ENCODE data around the gene FAM204A.

FAM204A gene

DNA sequence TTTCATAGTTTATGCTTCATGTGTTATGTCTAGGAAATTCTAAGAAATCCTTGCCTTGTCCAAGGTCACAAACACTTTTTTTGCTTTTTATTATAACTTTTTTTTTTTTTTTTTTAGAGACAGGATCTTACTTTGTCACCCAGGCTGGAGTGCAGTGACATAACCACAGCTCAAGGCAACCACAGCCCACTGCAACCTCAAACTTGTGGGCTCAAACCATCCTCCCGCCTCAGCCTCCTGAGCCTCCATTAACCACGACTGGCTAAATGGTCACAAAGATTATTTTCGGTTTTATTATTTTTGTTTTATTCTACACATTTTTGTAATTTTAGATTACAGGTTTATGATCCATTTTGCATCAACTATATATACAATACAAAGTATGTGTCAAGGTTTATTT lies 7.1 kb upstream of the FAM204A start:
- no peak for DNase-seq
- H3K36me3 Mint-ChIP-seq (ENCODE audit: insufficient read depth), result no peaks in the 10 kb centered on the region
- peak; percentile 54 for ATAC-seq (replicated peaks)
- peaks cover 16 to 29% of the 10 kb centered on the region in 2 donors for H3K27me3 Mint-ChIP-seq
- no peak overlapping the region for H3K4me3 Mint-ChIP-seq
- no peaks in the 10 kb centered on the region for H3K9me3 Mint-ChIP-seq
- no peaks in the 10 kb centered on the region for H3K4me1 Mint-ChIP-seq (ENCODE audit: low read depth in 2 of 2)
- no peak overlapping the region for H3K27ac Mint-ChIP-seq

DNA sequence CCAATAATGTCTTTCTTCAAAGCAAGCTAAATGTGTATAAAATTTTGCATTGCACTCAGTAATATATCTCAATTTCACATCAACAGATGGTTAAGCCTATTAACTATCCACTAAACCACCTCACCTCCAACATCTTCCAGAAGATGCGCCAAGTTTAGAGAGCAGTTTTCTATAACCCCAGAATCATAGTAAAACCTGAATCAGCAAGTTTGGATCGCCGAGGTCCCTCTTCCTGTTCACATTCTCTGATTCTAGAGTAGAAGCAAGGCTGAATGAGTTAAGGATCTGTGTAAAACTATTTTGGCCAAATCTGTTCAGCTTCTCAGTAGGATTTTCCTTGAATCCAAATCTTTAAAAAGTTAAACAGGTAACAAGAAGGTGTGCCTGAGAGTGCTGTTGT lies 1.4 kb upstream of the FAM204A start:
- peak overlapping the region; percentile 90 for H3K27ac Mint-ChIP-seq
- ATAC-seq (replicated peaks) (no peak), DNase-seq (no peak)
- H3K4me3 Mint-ChIP-seq, result peak overlapping the region in 1 of 2 donors; percentile 81
- H3K36me3 Mint-ChIP-seq (ENCODE audit: insufficient read depth), result peaks cover 23% of the 10 kb centered on the region
- H3K9me3 Mint-ChIP-seq, result no peaks in the 10 kb centered on the region
- peaks cover 19 to 20% of the 10 kb centered on the region in 2 donors for H3K4me1 Mint-ChIP-seq (ENCODE audit: low read depth in 2 of 2)
- H3K27me3 Mint-ChIP-seq, result no peaks in the 10 kb centered on the region

DNA sequence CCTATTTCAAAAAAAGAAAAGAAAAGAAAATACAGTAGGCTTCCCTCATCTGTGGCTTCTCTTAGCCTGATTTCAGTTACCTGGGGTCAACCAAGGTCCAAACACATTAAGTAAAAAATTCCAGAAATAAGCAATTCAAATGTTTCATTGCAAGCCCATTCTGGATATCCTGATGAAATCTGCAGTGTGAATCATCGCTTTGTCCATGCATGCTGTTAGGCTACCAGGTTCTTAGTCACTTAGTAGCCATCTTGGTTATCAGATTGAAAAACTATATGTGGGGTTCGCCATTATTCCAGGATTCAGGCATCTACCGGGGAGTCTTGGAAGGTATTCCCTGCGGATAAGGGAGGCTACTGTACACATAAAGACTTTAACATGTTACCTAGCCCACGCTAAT lies 991 bp upstream of the FAM204A start:
- no peaks in the 10 kb centered on the region for H3K27me3 Mint-ChIP-seq
- peak overlapping the region; percentile 81 to 84 for H3K4me3 Mint-ChIP-seq
- H3K9me3 Mint-ChIP-seq, result no peaks in the 10 kb centered on the region
- peak overlapping the region; percentile 90 for H3K27ac Mint-ChIP-seq
- H3K4me1 Mint-ChIP-seq (ENCODE audit: low read depth in 2 of 2), result peaks cover 19 to 24% of the 10 kb centered on the region in 2 donors
- ATAC-seq (replicated peaks), result no peak
- no peak for DNase-seq
- peaks cover 26% of the 10 kb centered on the region for H3K36me3 Mint-ChIP-seq (ENCODE audit: insufficient read depth)

DNA sequence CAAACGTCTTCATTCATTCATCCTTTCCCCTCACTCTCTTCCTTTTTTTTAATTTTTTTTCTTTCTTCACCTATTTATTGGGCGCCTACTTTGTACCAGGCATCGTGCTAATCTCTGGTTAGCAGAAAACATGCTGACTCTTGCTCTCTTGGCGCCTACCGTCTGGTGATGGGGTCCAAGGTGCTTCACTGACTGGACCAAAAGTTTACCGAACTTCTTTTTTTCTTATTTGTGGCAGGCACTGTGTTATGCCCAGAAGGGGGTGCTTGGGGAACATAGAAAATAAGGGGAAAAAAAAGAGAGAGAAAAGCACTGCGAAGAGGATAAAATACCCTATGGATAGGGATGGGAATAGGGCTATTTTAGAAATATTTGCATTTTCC lies 505 bp upstream of the FAM204A start:
- ATAC-seq (replicated peaks) (no peak), DNase-seq (no peak)
- H3K27me3 Mint-ChIP-seq, result no peaks in the 10 kb centered on the region
- no peaks in the 10 kb centered on the region for H3K9me3 Mint-ChIP-seq
- peaks cover 26% of the 10 kb centered on the region for H3K36me3 Mint-ChIP-seq (ENCODE audit: insufficient read depth)
- peaks cover 20 to 29% of the 10 kb centered on the region in 2 donors for H3K4me1 Mint-ChIP-seq (ENCODE audit: low read depth in 2 of 2)
- H3K4me3 Mint-ChIP-seq, result peak overlapping the region; percentile 81 to 84
- H3K27ac Mint-ChIP-seq, result peak overlapping the region; percentile 90

DNA sequence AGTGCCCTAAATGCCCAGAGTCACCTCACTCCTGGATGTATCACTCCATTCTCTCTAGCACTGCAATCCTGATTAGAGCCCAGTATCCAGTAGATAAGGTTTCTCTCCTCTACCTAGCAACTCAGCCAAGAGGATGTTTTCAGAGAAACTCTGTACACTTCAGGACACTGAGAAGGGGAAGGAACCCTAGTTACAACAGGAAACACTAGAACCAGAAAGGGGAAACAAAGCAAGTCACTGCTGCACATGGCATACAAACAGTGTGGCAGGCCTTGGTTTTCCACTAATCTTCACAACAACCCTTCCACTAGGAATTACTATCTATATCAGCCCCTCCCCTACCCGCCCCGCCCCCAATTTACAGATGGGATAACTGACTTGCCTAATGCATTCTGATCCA lies 1.6 kb downstream of the FAM204A start:
- Mint-ChIP-seq H3K27me3 (no peaks in the 10 kb centered on the region), H3K4me3 (peak overlapping the region; percentile 81 to 84), H3K4me1 (ENCODE audit: low read depth in 2 of 2) (peaks cover 20 to 33% of the 10 kb centered on the region in 2 donors), H3K9me3 (no peaks in the 10 kb centered on the region), H3K27ac (no peak overlapping the region), H3K36me3 (ENCODE audit: insufficient read depth) (peaks cover 36% of the 10 kb centered on the region)
- no peak for DNase-seq
- no peak for ATAC-seq (replicated peaks)

DNA sequence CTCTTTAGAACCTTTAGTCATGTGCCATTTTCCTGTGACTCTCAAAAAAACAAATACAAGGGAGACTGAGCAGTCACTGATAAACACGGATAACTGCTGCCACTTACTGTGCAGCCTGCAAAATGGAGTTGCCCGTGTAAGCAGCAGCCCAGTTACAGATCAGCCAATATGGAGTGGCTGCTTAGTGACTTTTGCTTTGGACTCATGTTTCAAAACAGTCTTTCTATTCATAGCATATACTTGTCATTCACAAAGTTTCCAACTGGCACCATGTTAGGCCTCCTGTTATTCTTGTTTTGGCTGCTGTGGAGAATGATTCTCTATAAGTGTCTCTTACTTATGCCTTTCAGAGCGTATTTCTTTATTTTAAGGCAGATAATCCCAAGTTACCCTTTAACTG lies 3.0 kb downstream of the FAM204A start:
- Mint-ChIP-seq H3K4me3 (no peak overlapping the region), H3K4me1 (ENCODE audit: low read depth in 2 of 2) (peaks cover 26 to 40% of the 10 kb centered on the region in 2 donors), H3K36me3 (ENCODE audit: insufficient read depth) (peaks cover 45% of the 10 kb centered on the region), H3K27ac (no peak overlapping the region), H3K27me3 (no peaks in the 10 kb centered on the region), H3K9me3 (no peaks in the 10 kb centered on the region)
- ATAC-seq (replicated peaks) (no peak), DNase-seq (no peak)

DNA sequence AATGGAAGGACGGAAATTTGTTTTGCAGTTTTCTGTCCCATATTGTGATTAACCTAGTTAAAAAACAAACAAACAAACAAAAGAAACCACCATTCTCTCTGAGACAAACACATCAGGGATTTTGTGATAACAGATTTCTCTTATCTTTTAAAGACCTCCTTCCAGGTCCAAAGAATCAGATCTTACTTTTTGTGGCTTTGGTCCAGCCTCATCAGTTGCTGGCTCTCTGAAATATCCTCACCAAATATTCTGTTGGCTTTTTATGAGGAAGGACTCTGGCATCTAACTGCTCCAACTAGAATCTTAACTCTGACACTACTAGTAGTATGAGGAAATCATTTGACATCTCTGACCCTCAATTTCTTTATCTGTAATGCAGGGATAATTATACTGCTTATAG lies 4.8 kb downstream of the FAM204A start:
- Mint-ChIP-seq H3K27me3 (no peaks in the 10 kb centered on the region), H3K27ac (peak overlapping the region in 1 of 2 donors; percentile 74), H3K4me1 (ENCODE audit: low read depth in 2 of 2) (peaks cover 27 to 49% of the 10 kb centered on the region in 2 donors), H3K4me3 (no peak overlapping the region), H3K9me3 (no peaks in the 10 kb centered on the region), H3K36me3 (ENCODE audit: insufficient read depth) (peaks cover 41% of the 10 kb centered on the region)
- no peak for DNase-seq
- ATAC-seq (replicated peaks), result no peak

DNA sequence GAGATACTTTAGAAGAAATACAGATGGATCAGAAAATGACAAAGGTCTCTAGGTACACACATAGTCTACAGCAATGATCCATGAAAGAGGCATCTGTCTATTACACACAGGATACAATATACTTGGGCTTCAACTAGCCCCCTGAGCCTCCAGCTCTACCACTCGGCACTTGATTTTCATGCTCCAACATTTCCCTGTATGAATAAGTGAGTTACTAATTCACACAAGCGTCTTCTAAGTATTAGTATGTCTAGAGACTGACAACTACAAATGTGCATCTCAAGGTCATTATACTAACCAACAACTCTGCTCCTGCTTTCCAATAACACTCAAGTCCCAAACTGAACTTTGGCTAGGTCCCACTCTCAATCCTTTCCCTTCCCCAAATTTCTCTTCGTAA lies 8.3 kb downstream of the FAM204A start:
- no peak for DNase-seq
- no peak overlapping the region for H3K4me3 Mint-ChIP-seq
- ATAC-seq (replicated peaks), result no peak
- peaks cover 13 to 36% of the 10 kb centered on the region in 2 donors for H3K4me1 Mint-ChIP-seq (ENCODE audit: low read depth in 2 of 2)
- H3K9me3 Mint-ChIP-seq, result no peaks in the 10 kb centered on the region
- H3K27ac Mint-ChIP-seq, result no peak overlapping the region
- no peaks in the 10 kb centered on the region for H3K27me3 Mint-ChIP-seq
- H3K36me3 Mint-ChIP-seq (ENCODE audit: insufficient read depth), result peaks cover 37% of the 10 kb centered on the region

DNA sequence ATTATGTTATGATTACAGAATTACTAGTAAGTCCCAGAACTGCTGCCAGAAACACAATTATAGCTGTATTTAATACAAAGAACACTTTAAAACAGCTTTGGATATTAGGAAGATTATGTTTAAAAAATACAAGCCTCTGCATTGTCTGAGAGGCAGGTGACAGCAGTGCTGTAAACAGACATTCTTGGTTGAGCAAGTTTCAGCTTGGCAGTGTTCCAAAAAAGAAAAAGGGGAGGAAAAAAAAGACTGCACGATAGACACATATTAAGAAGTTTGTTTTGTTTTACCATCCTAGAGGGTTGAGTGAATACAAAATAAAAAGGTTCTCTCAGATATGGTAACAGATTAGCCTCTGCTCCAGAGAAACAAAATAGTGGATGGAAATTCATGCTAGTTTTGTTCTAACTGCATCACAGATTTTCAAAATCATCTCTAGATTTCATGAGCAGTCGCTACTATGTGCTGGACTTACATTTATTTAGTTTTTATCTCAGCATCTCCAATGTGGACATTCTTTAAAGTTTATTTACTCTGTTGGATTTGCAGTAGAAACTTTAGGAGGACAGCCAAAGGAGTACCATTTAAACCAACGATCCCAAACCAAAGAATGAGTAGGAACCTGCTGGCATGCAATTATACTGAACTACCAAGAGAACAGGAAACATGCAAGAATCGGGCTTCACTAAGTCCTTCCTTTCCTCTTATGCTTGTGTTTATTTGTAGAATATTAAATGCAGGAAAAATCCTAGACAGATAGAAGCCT lies 9.0 kb downstream of the FAM204A start:
- peaks cover 13 to 35% of the 10 kb centered on the region in 2 donors for H3K4me1 Mint-ChIP-seq (ENCODE audit: low read depth in 2 of 2)
- DNase-seq (no peak), ATAC-seq (replicated peaks) (no peak)
- no peaks in the 10 kb centered on the region for H3K27me3 Mint-ChIP-seq
- peaks cover 34% of the 10 kb centered on the region for H3K36me3 Mint-ChIP-seq (ENCODE audit: insufficient read depth)
- H3K9me3 Mint-ChIP-seq, result no peaks in the 10 kb centered on the region
- peak overlapping the region in 1 of 2 donors; percentile 32 for H3K27ac Mint-ChIP-seq
- no peak overlapping the region for H3K4me3 Mint-ChIP-seq

DNA sequence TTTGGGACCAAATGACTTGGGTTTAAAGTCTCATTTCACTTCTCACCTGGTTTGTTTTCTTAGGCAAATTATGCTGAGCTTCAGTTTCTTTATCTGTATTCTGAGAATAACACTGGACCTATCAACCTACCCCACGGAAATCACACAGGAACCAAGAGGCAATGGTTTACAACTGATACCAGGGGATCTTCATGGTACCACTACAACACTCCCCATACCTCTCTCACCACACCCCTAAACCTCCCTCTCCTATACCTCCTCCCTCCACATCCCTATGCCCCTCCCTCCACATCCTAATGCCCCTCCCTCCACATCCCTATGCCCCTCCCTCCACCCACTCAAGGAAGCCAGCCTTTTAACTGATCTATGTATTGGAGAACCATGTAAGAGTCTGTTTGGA lies 9.9 kb downstream of the FAM204A start:
- peak overlapping the region in 1 of 2 donors; percentile 32 for H3K27ac Mint-ChIP-seq
- peaks cover 12 to 27% of the 10 kb centered on the region in 2 donors for H3K4me1 Mint-ChIP-seq (ENCODE audit: low read depth in 2 of 2)
- ATAC-seq (replicated peaks), result peak; percentile 70
- H3K36me3 Mint-ChIP-seq (ENCODE audit: insufficient read depth), result peaks cover 34% of the 10 kb centered on the region
- no peak overlapping the region for H3K4me3 Mint-ChIP-seq
- no peaks in the 10 kb centered on the region for H3K27me3 Mint-ChIP-seq
- H3K9me3 Mint-ChIP-seq, result no peaks in the 10 kb centered on the region
- DNase-seq, result no peak

DNA sequence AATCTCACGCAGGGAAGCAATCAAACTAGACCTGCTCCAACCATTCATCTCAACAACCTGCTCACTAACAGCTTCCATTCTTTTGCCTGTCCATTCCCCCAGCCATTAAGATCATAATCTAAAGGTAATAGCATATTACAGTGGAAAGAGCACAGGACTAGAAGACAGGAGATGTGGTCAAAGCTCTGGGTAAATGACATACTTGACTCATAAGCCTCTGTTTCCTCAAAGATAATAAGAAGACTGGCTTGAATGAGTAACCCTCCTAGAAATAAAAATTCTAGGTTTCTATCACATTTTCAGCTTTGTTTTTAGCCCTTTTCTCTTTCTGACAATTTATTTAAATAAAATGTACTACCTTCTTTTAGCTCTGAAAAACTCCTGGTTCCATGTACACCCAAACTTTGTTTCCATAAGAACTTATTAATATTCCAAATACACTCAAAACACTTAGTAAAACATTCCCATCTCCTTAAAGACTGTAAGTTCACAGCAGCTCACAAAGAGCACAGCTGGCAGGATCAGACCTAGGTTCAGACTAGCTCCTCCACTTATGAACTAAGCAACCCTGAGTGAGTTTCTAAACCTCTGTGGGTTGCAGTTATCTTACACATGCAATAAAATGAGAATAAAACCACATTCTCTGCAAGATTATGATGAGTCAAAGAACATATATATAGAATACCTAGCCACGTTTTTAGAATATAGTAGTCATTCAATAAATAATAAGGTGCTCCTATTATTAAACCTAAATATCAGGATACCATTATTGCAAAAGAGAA lies 11.6 kb downstream of the FAM204A start:
- Mint-ChIP-seq H3K27me3 (no peaks in the 10 kb centered on the region), H3K27ac (peak overlapping the region in 1 of 2 donors; percentile 49), H3K9me3 (no peaks in the 10 kb centered on the region), H3K4me3 (no peak overlapping the region), H3K36me3 (ENCODE audit: insufficient read depth) (peaks cover 32% of the 10 kb centered on the region), H3K4me1 (ENCODE audit: low read depth in 2 of 2) (peaks cover 12 to 27% of the 10 kb centered on the region in 2 donors)
- ATAC-seq (replicated peaks) (no peak), DNase-seq (no peak)

DNA sequence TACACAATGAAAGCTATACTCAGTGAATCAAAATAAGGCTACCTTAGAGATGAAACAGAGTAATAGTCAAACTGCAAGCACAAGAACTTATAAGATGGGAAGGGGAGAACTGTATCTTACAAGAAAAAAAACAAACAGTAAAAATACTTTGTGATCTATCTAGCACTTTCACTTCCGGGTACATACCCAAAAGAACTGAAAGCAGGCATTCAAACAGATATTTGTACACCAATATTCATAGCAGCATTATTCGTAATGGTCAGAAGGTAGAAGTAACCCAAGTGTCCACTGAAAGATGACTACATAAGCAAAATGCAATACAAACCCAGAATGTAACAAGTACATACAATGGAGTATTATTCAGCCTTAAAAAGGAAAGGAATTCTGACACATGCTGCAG lies 18.0 kb downstream of the FAM204A start:
- no peaks in the 10 kb centered on the region for H3K27me3 Mint-ChIP-seq
- H3K9me3 Mint-ChIP-seq, result no peaks in the 10 kb centered on the region
- no peak for ATAC-seq (replicated peaks)
- H3K4me1 Mint-ChIP-seq (ENCODE audit: low read depth in 2 of 2), result peaks cover 2 to 24% of the 10 kb centered on the region in 2 donors
- H3K4me3 Mint-ChIP-seq, result no peak overlapping the region
- H3K27ac Mint-ChIP-seq, result peak overlapping the region; percentile 6 to 74
- H3K36me3 Mint-ChIP-seq (ENCODE audit: insufficient read depth), result peaks cover 37% of the 10 kb centered on the region
- DNase-seq, result no peak

DNA sequence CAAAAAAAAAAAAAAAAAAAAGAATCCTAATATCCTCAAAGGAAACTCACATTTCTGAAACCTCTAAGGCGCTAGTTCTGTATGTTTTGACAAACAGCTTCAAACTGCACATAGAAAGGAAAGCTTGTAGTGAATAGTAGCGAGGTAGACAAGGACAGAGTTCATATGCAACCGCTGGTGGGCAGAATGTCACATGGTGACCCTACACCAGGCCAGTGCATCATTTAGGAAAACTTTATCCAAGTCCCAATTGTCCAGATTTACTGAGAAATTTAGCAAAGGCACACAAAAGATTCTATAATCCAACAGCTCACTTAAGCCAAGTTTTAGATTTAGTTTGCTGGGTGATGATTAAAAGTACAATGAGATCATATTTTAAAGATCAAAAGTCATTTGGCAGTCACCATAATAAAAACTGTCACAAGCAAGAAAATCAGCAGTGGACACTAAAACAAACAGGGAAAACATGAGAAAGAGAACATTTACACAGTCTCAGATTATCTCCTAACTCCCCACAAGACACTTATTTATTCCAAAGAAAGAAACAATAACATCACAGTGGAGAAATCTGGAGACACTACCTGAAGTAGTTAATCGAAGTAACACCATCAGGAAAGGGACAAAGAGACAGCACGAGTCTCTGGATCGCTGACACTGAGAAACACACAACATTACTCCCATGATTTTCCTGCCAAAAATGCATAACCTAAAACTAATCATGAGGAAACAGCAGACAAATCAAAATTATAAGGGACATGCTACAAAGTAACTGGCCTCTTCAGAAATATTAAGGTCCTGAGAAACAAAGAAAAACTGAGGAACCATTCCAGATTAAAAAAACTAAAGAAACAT lies 20.2 kb downstream of the FAM204A start:
- no peak overlapping the region for H3K27ac Mint-ChIP-seq
- H3K4me3 Mint-ChIP-seq, result no peak overlapping the region
- H3K36me3 Mint-ChIP-seq (ENCODE audit: insufficient read depth), result peaks cover 41% of the 10 kb centered on the region
- no peaks in the 10 kb centered on the region for H3K9me3 Mint-ChIP-seq
- peaks cover 2 to 19% of the 10 kb centered on the region in 2 donors for H3K4me1 Mint-ChIP-seq (ENCODE audit: low read depth in 2 of 2)
- no peak for DNase-seq
- no peaks in the 10 kb centered on the region for H3K27me3 Mint-ChIP-seq
- no peak for ATAC-seq (replicated peaks)

Data from effector memory CD8-positive, alpha-beta T cell (primary cell).